ENCODE results near the gene SLC25A14.

SLC25A14 gene

GRCh38 chrX:130378024-130378669 lies 38.4 kb downstream of the SLC25A14 start:
- no peak for DNase-seq (ENCODE audit: low read depth)

DNA sequence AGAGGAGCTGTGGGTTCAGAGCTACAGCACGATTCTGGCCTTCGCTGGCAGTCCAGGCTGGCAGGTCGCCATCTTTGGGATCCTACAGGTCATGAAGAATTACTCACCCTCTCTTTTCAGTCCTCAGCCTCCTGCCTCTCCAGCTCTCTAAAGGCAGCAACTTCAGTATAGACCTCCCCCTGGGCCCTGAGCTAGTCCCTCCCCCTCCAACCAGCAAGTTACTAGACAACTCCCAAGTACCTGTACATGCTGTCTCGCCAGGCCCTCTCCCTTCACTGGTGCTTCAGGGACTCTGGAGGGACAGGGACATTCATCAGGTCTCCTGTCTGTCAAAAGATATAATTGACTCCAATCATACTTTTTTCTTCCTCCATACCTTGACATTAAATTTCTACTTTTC lies 45.8 kb downstream of the SLC25A14 start, which contains the start of gene GPR119:
Gene GPR119, minus strand, starts transcription at position 155 of the 400 bp plus-strand sequence. CDS start 227 bp downstream, outside the sequence.
- DNase-seq (ENCODE audit: low read depth): no peak

- DNase-seq (ENCODE audit: low read depth): no peak
These were observed 46.7 kb downstream of the SLC25A14 start for GRCh38 chrX:130386408-130386808.

- DNase-seq (ENCODE audit: low read depth): peak; percentile 33
These were observed 53.8 kb downstream of the SLC25A14 start for GRCh38 chrX:130393451-130394074.

GRCh38 chrX:130395341-130395740 lies 55.6 kb downstream of the SLC25A14 start:
- no peak for DNase-seq (ENCODE audit: low read depth)

DNA sequence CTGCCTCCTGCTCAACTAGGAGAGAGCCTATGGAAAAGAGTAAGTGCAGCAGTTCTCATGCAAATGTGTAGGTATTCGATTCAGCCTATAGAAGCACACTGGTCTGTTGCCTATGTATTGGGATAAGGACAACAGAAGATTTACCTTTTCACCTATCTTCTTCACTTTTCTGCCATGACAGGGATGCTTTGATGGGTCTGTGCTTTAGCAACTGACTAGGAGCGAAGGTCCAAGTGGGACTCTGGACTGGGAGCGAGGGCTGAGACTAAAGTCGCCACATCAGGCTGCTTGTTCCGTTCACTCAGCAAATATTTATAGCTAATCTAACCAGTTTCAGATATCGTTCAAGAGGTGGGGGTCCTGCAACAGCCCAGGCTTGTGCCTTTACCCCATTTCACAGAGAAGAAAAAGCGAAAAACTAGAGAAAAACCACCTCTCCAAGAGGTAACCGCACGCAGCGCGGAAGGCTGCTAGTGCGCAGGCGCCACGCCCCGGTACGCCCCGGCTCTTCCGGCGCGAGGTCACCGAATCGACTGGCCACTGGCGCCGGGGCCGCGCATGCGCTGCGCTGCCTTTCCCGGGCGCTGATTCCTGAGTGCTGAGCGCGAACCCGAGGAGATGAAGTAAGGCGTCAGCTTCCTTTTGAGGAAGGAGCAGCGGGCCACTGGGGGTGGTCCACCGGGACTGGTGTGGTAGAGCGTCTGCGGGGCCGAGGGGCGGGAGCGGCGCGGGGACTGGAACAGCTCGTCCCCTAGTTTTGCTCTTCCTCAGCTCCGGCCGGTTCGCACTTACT lies 61.9 kb downstream of the SLC25A14 start, which contains the start of gene RBMX2:
Gene RBMX2, plus strand, starts transcription at position 573 of the 793 bp plus-strand sequence. Its CDS starts 46 bp downstream, at position 619.
- DNase-seq (ENCODE audit: low read depth): peak; percentile 49

- no peak for DNase-seq (ENCODE audit: low read depth)
These were observed 62.5 kb downstream of the SLC25A14 start for GRCh38 chrX:130402208-130402684.

DNA sequence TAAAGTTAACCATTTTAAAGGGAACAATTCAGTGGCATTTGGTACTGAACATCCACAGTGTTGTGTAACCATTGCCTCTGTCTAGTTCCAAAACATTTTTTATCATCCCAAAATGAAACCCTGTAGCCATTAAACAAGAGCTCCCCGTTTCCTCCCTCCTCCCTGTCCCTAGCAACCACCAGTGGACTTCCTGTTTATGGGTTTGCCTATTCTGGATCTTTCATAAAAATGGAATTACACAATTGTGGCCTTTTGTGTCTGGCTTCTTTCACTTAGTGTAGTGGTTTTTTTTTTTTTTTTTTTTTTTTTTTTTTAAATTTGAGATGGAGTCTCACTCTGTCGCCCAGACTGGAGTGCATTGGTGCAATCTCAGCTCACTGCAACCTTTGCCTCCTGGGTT lies 73.7 kb downstream of the SLC25A14 start:
- DNase-seq (ENCODE audit: low read depth): peak; percentile 30

- no peak for DNase-seq (ENCODE audit: low read depth)
These were observed 75.1 kb downstream of the SLC25A14 start for GRCh38 chrX:130414800-130415199.

- DNase-seq (ENCODE audit: low read depth): peak; percentile 46
These were observed 75.5 kb downstream of the SLC25A14 start for GRCh38 chrX:130415201-130415600.

DNA sequence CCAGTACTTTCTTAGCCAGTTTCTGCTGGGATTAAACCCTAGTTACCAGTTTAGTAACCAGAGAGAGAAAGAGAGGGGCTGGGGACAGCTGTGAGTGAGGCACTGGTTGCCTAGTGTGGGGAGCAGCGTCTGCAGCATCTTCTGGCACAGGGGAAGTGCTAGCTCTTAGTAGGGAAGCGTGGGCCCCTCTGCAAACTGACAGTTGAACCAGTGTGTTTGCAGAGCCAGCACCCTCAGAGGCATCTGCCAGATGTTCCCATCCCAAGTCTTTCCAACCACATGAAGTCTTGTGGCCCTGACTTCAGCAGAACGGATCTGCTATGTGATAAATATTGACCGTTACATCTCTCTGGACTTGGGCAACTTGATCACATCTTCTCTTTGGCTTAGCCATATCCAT lies 77.1 kb downstream of the SLC25A14 start:
- DNase-seq (ENCODE audit: low read depth): no peak

GRCh38 chrX:130418066-130418465 lies 78.3 kb downstream of the SLC25A14 start:
- DNase-seq (ENCODE audit: low read depth): no peak

GRCh38 chrX:130418740-130419139 lies 79.0 kb downstream of the SLC25A14 start:
- DNase-seq (ENCODE audit: low read depth): no peak

GRCh38 chrX:130419263-130419662 lies 79.5 kb downstream of the SLC25A14 start:
- no peak for DNase-seq (ENCODE audit: low read depth)

Measured in amniotic epithelial cell (primary cell).